Panc1 (cell line): ENCODE measurements around the gene PTPN22.

Experiments
- CTCF ChIP-seq: fragments of 450-650 bp; IDR thresholded peaks from 2 replicates; pipeline ENCODE4 v1.5.1; 2017; ENCODE audit warnings: mild to moderate bottlenecking
- POLR2AphosphoS5 ChIP-seq: IDR thresholded peaks from 2 replicates; pipeline ENCODE4 v1.6.1; 2012; ENCODE audit warnings: mild to moderate bottlenecking, low read depth, low read length, moderate library complexity
- REST ChIP-seq, 2 experiments: IDR thresholded peaks; 2 replicates each; pipeline ENCODE4 v1.6.1; 2011 to 2012; ENCODE audit warnings: low read depth in 2 of 2, control low read depth in 1 of 2, low read length in 1 of 2, mild to moderate bottlenecking in 1 of 2, moderate library complexity in 1 of 2; ENCODE audit not compliant: insufficient read depth in 1 of 2
- SIN3A ChIP-seq: IDR thresholded peaks from 2 replicates; pipeline ENCODE4 v1.6.1; 2012; ENCODE audit warnings: low read depth, mild to moderate bottlenecking, low read length, moderate library complexity, borderline replicate concordance; ENCODE audit not compliant: insufficient read depth

- TF ChIP-seq POLR2AphosphoS5: no peak
- TF ChIP-seq CTCF: no peak
- TF ChIP-seq SIN3A: no peak
- TF ChIP-seq REST (IDR thresholded peaks at IDR 0.05; ENCODE audit: insufficient read depth in 1 of 2, low read depth in 2 of 2, low read length in 1 of 2): no peak
These were observed 94.0 kb downstream of the PTPN22 start for GRCh38 chr1:113777561-113777960.
